B cell (primary cell): ENCODE results near the gene ACOXL. TPM values are rescaled to one million over a fixed set of nuclear protein-coding genes. Genes with fewer than 3 reads are reported as not detected.

Experiments
- ATAC-seq: fragments of 200-7000 bp; cut with Tn5 transposase; one replicate; pipeline ENCODE4 v1.10.0; 2021; ENCODE audit warnings: low read depth, mild to moderate bottlenecking, moderate number of reproducible peaks, moderate library complexity
- CTCF ChIA-PET: fragments of 350-600 bp; sonication (Branson Sonifier 250); formaldehyde crosslinking; loops from one replicate; lab custom pipeline; 2021; ENCODE audit warnings: antibody characterized with exemption, inconsistent platforms; lab: Charles Lee
- POLR2A ChIA-PET: fragments of 350-600 bp; sonication (Branson Sonifier 250); formaldehyde crosslinking; loops from one replicate; lab custom pipeline; 2021; ENCODE audit warnings: antibody characterized with exemption; lab: Charles Lee
- DNase-seq: peaks from one replicate; pipeline ENCODE4 v3.0.0; 2013
- H2AFZ ChIP-seq: 2 replicates; pipeline ENCODE4 v1.6.1; 2012; ENCODE audit warnings: mild to moderate bottlenecking, low read depth, low read length; ENCODE audit not compliant: insufficient read depth, poor library complexity, severe bottlenecking
- H3K27ac ChIP-seq, 2 donors: 1 replicate in 1 of 2; 2 replicates in 1 of 2; pipeline ENCODE4 v1.5.1; 2012 to 2013; ENCODE audit warnings: low read length in 2 of 2, mild to moderate bottlenecking in 2 of 2, moderate library complexity in 1 of 2
- H3K27me3 ChIP-seq, 4 experiments: fragments of 200-600 bp in 1 of 4; sonication (generic) in 1 of 4; replicated peaks in 1 of 4; 1 replicate in 2 of 4; 2 replicates in 2 of 4; pipeline versions ENCODE4 v1.6.1 to v1.7.0; 2013 to 2016; ENCODE audit warnings: low read length in 3 of 4, mild to moderate bottlenecking in 2 of 4, mixed read lengths in 1 of 4, moderate library complexity in 1 of 4; ENCODE audit not compliant: insufficient read depth in 4 of 4, control insufficient read depth in 3 of 4; ENCODE audit errors: control extremely low read depth in 1 of 4
- H3K36me3 ChIP-seq, 2 experiments: replicated peaks in 1 of 2; 1 replicate in 1 of 2; 2 replicates in 1 of 2; pipeline versions ENCODE4 v1.6.1 to v1.7.1; 2013; ENCODE audit warnings: low read length in 1 of 2; ENCODE audit not compliant: insufficient read depth in 2 of 2, control insufficient read depth in 1 of 2; ENCODE audit errors: control extremely low read depth in 1 of 2, extremely low read depth in 1 of 2
- H3K4me1 ChIP-seq, 2 donors: fragments of 200-600 bp in 1 of 2; sonication (generic) in 1 of 2; 1 replicate in 1 of 2; 2 replicates in 1 of 2; pipeline versions ENCODE4 v1.5.1 to v1.6.1; 2013 to 2017; ENCODE audit warnings: low read length in 2 of 2; ENCODE audit not compliant: control insufficient read depth in 2 of 2, insufficient read depth in 2 of 2
- H3K4me2 ChIP-seq: replicated peaks from 2 replicates; pipeline ENCODE3; 2012; ENCODE audit warnings: mild to moderate bottlenecking, low read depth, low read length; ENCODE audit not compliant: poor library complexity, severe bottlenecking
- H3K4me3 ChIP-seq, 5 experiments: fragments of 200-600 bp in 1 of 5; sonication (generic) in 1 of 5; 1 replicate in 3 of 5; 2 replicates in 2 of 5; pipeline versions ENCODE4 v1.5.1 to v1.7.0; 2011 to 2016; ENCODE audit warnings: low read length in 4 of 5, mild to moderate bottlenecking in 4 of 5, low read depth in 2 of 5, control low read depth in 1 of 5, moderate library complexity in 1 of 5; ENCODE audit not compliant: insufficient read depth in 1 of 5; ENCODE audit errors: control extremely low read depth in 1 of 5, extremely low read depth in 1 of 5
- H3K79me2 ChIP-seq: fragments of 200-600 bp; sonication (generic); one replicate; pipeline ENCODE4 v1.6.0; 2016; ENCODE audit warnings: low read length; ENCODE audit not compliant: control insufficient read depth, insufficient read depth
- H3K9ac ChIP-seq: fragments of 200-600 bp; sonication (generic); 2 replicates; pipeline ENCODE4 v1.6.1; 2017; ENCODE audit warnings: mild to moderate bottlenecking, low read length, moderate library complexity
- H3K9me3 ChIP-seq, 3 donors: one replicate each; pipeline versions ENCODE4 v1.6.1 to v1.7.1; 2013; ENCODE audit warnings: low read length in 2 of 3; ENCODE audit not compliant: control insufficient read depth in 2 of 3, insufficient read depth in 1 of 3; ENCODE audit errors: control extremely low read depth in 1 of 3
- H4K20me1 ChIP-seq: 2 replicates; pipeline ENCODE4 v1.6.0; 2012; ENCODE audit warnings: mild to moderate bottlenecking, low read length; ENCODE audit not compliant: insufficient read depth, control insufficient read depth, poor library complexity, severe bottlenecking
- H3K27ac Mint-ChIP-seq: one replicate; pipeline ENCODE4 v1.8.0; 2021; ENCODE audit warnings: mixed read lengths
- H3K27me3 Mint-ChIP-seq: one replicate; pipeline ENCODE4 v1.8.0; 2021; ENCODE audit warnings: mixed read lengths
- H3K4me1 Mint-ChIP-seq: one replicate; pipeline ENCODE4 v1.8.0; 2021; ENCODE audit warnings: mixed read lengths
- H3K4me3 Mint-ChIP-seq: one replicate; pipeline ENCODE4 v1.8.0; 2021; ENCODE audit warnings: mixed read lengths
- H3K9me3 Mint-ChIP-seq: one replicate; pipeline ENCODE4 v1.8.0; 2022; ENCODE audit warnings: mixed read lengths; ENCODE audit not compliant: insufficient read depth
- EZH2 ChIP-seq: IDR thresholded peaks from 2 replicates; pipeline ENCODE4 v1.6.1; 2012; ENCODE audit warnings: borderline replicate concordance, low read depth, mild to moderate bottlenecking, moderate library complexity, low read length; ENCODE audit not compliant: insufficient read depth, poor library complexity, severe bottlenecking
- WGBS: methylation state at CpG from one replicate; pipeline ENCODE4 v1.1.5; 2013; ENCODE audit warnings: missing lambda C conversion rate; ENCODE audit not compliant: insufficient coverage; 5-methylcytosine and 5-hydroxymethylcytosine counted together
- intact Hi-C: fragments of 100-400 bp; cut with micrococcal nuclease; formaldehyde crosslinking; loops from one replicate; pipeline ENCODE4 v1.10.0; 2022
- polyA plus RNA-seq: library from polyadenylated mRNA; depleted of rRNA; stranded (reverse); fragments of >200 nt; gene quantifications from 2 replicates; pipeline ENCODE4 v1.2.3, GENCODE V29; 2012
- total RNA-seq, 2 donors: library from RNA; stranded (reverse); fragments of 120-200 nt in 1 of 2; gene quantifications; 1 replicate in 1 of 2; 2 replicates in 1 of 2; pipeline versions ENCODE4 v1.2.3 to v1.2.4, GENCODE V29; 2013 to 2022
- TF ChIP-seq, protein P1 (sequence below): fragments of 200-600 bp; IDR thresholded peaks from one replicate; pipeline ENCODE4 v1.8.0; 2022; ENCODE audit warnings: antibody characterized with exemption, mild to moderate bottlenecking

The ACOXL gene
- total and polyA plus RNA-seq, 2 donors (not counting 1 experiment from before 2014, with no cell fraction given): 0.06 TPM; not detected in 1

GRCh38 chr2:111037128-111037527 lies 304.8 kb downstream of the ACOXL start:
- DNase-seq (no peak), ATAC-seq (peak; percentile 65)
- H3K9ac ChIP-seq: no peak overlapping the region
- WGBS: 50% methylated on average over 3 of the region's 3 CpGs
- TF ChIP-seq, protein P1, sequence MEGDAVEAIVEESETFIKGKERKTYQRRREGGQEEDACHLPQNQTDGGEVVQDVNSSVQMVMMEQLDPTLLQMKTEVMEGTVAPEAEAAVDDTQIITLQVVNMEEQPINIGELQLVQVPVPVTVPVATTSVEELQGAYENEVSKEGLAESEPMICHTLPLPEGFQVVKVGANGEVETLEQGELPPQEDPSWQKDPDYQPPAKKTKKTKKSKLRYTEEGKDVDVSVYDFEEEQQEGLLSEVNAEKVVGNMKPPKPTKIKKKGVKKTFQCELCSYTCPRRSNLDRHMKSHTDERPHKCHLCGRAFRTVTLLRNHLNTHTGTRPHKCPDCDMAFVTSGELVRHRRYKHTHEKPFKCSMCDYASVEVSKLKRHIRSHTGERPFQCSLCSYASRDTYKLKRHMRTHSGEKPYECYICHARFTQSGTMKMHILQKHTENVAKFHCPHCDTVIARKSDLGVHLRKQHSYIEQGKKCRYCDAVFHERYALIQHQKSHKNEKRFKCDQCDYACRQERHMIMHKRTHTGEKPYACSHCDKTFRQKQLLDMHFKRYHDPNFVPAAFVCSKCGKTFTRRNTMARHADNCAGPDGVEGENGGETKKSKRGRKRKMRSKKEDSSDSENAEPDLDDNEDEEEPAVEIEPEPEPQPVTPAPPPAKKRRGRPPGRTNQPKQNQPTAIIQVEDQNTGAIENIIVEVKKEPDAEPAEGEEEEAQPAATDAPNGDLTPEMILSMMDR: no peak
- TF ChIP-seq EZH2: no peak
- H3K79me2 ChIP-seq: no peaks in the 10 kb centered on the region
- no peak overlapping the region for H3K27ac Mint-ChIP-seq
- no peak overlapping the region for H3K4me2 ChIP-seq
- ChIA-PET POLR2A (no interaction called here), CTCF (no interaction called here)
- peaks cover 13% of the 10 kb centered on the region for H3K27me3 Mint-ChIP-seq
- no peak overlapping the region for H2AFZ ChIP-seq
- H3K4me1 ChIP-seq: peaks cover 17 to 22% of the 10 kb centered on the region in 2 donors
- H3K36me3 ChIP-seq: no peaks in the 10 kb centered on the region
- no peak overlapping the region for H3K4me3 Mint-ChIP-seq
- H3K9me3 Mint-ChIP-seq: no peaks in the 10 kb centered on the region
- intact Hi-C loops: no loop called here
- peaks cover 0 to 3% (median 0%) of the 10 kb centered on the region in 4 experiments for H3K27me3 ChIP-seq
- no peaks in the 10 kb centered on the region for H4K20me1 ChIP-seq
- H3K9me3 ChIP-seq: no peaks in the 10 kb centered on the region
- H3K4me1 Mint-ChIP-seq: peaks cover 24% of the 10 kb centered on the region
- H3K4me3 ChIP-seq: no peak overlapping the region
- H3K27ac ChIP-seq: no peak overlapping the region

GRCh38 chr2:111039628-111040383 lies 307.4 kb downstream of the ACOXL start:
- Histone ChIP-seq H3K4me3 (no peak overlapping the region), H3K79me2 (no peaks in the 10 kb centered on the region), H3K9ac (no peak overlapping the region), H4K20me1 (no peaks in the 10 kb centered on the region), H3K27ac (no peak overlapping the region), H3K36me3 (no peaks in the 10 kb centered on the region), H3K9me3 (no peaks in the 10 kb centered on the region), H3K27me3 (peaks cover 0 to 3% (median 0%) of the 10 kb centered on the region in 4 experiments), H2AFZ (no peak overlapping the region), H3K4me1 (peaks cover 24 to 35% of the 10 kb centered on the region in 2 donors), H3K4me2 (no peak overlapping the region)
- H3K27ac Mint-ChIP-seq: no peak overlapping the region
- no peak overlapping the region for H3K4me3 Mint-ChIP-seq
- H3K4me1 Mint-ChIP-seq: peaks cover 40% of the 10 kb centered on the region
- peaks cover 9% of the 10 kb centered on the region for H3K27me3 Mint-ChIP-seq
- POLR2A ChIA-PET: no interaction called here
- TF ChIP-seq, protein P1: no peak
- no peak for TF ChIP-seq EZH2
- intact Hi-C loops: no loop called here
- ATAC-seq (no peak), DNase-seq (no peak)
- no peaks in the 10 kb centered on the region for H3K9me3 Mint-ChIP-seq
- CTCF ChIA-PET: interaction anchor here (0.7 kb wide), 1 partner anchor 120 kb away, joined by 3 read pairs; no protein-coding TSS in a partner anchor
- WGBS: 95% methylated on average over 4 of the region's 5 CpGs
